GM21526 (cell line): Measurements from ENCODE around the gene PRMT6.
"Not testable (repeated sequence)": the region's sequence is repeated elsewhere in the genome, so short reads cannot be mapped to it uniquely, and the experiment has no call there.

Experiments used
- ATAC-seq: cut with Tn5 transposase; IDR thresholded peaks from one replicate; pipeline ENCODE4 v1.9.1; 2021; ENCODE audit warnings: moderate library complexity; ENCODE audit not compliant: unreplicated experiment, low FRiP score

Gene PRMT6

DNA sequence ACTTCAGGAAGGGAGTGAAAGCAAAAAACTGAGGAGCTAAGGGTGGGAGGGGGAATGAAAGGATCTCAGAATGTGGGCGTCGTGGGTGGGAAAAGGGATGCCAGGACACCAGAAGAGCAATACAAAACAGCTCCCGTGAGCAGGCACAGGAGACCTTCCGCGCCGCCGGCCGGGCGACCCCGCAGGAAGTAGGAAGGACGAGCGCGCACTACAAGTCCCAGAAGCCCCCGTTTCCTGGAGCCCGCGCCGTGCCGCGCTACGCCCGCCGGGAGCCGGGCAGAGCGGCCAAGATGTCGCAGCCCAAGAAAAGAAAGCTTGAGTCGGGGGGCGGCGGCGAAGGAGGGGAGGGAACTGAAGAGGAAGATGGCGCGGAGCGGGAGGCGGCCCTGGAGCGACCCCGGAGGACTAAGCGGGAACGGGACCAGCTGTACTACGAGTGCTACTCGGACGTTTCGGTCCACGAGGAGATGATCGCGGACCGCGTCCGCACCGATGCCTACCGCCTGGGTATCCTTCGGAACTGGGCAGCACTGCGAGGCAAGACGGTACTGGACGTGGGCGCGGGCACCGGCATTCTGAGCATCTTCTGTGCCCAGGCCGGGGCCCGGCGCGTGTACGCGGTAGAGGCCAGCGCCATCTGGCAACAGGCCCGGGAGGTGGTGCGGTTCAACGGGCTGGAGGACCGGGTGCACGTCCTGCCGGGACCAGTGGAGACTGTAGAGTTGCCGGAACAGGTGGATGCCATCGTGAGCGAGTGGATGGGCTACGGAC, at the start of gene PRMT6:
PRMT6 (plus strand) TSS at position 249 of the 771 bp plus-strand sequence; CDS start at position 291, 42 bp downstream.
- ATAC-seq, result peak; percentile 93

DNA sequence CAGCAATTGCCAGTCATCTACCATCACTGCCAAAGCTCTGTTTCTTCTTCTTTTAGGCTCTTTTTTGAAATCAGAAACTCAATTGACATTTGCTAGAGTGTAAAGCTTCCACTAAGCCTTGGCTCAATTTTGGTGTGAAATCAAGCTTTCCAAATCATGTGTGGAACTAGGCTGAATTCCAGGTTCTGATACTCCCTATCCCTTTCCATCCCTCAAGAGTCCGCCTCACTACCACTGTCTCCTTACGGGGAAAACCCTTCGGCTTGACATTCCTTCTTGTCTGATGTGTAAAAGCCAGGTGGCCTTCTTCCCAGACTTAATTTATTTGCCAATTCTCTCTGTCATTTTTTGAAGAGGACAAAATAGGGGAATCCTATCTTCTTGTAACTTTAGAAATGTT, 47.2 kb upstream of the PRMT6 start:
- no peak for ATAC-seq

DNA sequence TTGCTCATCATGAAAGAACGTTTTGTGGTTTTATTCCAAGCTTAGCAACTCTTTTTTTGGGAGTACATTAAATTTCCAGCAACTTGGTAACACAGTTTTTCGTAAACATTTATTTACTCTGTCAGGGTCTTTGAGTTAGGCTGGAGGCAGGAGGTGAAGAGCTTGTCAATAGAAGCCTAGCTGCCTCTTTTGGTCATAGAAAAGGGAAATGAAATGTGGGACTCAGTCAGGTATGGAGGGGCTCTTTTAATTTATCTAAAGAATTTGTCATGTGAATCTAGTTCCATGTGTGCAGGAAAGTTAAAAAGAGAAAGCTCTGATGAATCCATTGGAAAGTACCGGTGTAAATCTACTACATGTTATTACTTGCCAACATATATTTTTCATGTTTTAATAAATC, 45.9 kb upstream of the PRMT6 start:
- ATAC-seq, result no peak

DNA sequence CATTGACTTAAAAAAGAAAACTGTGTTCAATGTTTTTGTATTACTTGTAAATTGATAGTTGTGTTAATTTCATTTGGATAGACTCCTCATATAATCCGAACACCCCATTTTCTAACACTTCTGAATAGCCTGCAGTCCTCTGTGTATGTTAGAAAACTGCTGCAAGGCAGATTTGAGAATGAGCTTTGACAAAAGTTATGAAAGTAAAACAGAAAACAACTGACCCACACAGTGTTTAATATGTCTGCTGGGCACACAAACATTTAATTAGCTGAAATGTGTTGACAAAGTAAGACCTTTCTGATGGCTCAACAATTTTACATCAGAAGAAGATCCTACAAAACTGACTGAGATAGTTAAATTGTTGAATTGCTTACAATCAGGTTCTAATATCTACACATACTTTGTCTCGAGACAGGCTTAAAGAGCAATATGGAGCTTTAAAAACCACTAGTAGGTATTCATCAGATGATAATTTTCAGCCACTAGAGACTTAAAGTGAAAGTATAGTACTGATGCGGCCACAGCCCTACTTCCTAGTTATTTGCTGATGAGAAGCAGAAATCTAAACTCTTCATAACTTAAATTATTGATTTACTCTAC, 40.0 kb upstream of the PRMT6 start:
- ATAC-seq, result peak; percentile 90

DNA sequence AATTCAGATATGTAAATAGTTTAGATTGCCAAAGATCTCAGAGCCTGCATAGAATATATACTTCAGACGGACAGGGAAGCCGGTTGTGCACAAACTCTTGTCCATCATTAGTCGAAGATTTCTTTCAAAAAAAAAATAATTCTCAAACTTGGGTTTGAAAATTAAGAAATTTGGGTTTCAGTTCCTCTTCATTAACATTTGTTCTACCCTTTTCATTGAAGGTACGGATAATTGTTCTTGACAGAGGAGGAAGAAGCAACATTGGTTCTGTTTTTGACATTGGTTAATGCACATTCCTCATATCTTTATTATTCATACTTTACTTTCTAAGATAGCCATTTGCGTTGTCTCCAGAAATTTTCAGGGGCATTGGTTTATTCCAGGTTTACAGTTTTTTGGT, 38.0 kb upstream of the PRMT6 start:
- ATAC-seq, result no peak

DNA sequence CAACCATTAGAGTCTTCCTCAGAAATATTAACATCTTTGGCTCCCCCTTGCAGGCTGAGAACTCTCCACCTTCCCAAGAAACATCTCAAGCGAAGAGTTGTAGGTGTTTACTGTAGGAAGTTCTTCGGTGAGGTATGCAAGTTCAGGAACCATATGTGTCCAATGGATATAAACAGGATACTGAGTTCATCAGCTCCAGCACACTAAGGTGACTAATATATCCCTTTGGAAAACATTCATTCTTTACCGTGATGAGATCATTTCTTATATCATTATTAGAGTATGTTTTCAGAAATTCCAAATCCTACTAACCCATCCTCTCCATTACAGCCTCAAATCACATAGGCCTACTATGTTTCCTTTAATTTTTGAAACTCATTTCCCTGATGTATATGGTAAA, 37.3 kb upstream of the PRMT6 start:
- ATAC-seq, result no peak

DNA sequence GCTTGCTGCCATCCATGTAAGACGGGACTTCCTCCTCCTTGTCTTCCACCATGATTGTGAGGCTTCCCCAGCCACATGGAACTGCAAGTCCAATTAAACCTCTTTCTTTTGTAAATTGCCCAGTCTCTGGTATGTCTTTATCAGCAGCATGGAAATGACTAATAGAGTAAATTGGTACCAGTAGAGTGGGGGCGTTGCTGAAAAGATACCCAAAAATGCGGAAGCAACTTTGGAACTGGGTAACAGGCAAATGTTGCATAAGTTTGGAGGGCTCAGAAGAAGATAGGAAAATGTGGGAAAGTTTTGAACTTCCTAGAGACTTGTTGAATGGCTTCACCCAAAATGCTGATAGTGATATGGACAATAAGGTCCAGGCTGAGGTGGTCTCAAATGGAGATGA, 17.6 kb upstream of the PRMT6 start:
- not testable (repeated sequence) for ATAC-seq

DNA sequence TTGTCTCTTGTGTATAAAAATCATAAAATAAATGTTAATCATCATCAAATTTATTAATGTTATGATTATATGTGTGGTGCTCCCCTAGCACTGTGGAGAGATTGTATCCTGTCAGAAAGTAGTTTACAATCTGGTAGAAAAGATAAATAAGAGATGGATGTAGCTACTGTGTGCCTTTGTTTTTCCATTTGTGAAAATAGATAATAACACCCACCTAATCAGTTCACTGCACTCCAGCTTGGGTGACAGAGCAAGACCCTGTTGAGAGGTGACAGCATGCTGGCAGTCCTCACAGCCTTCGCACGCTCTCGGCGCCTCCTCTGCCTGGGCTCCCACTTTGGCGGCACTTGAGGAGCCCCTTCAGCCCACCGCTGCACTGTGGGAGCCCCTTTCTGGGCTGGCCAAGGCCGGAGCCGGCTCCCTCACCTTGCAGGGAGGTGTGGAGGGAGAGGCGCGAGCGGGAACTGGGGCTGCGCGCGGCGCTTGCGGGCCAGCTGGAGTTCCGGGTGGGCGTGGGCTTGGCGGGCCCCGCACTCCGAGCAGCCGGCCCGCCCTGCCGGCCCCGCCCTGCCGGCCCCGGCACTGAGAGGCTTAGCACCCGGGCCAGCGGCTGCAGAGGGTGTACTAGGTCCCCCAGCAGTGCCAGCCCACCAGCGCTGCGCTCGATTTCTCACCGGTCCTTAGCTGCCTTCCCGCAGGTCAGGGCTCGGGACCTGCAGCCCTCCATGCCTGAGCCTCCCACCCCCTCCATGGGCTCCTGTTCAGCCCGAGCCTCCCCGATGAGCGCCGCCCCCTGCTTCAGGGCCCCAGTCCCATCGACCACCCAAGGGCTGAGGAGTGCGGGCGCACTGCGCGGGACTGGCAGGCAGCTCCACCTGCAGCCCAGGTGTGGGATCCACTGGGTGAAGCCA, 11.9 kb upstream of the PRMT6 start:
- ATAC-seq, result not testable (repeated sequence)

DNA sequence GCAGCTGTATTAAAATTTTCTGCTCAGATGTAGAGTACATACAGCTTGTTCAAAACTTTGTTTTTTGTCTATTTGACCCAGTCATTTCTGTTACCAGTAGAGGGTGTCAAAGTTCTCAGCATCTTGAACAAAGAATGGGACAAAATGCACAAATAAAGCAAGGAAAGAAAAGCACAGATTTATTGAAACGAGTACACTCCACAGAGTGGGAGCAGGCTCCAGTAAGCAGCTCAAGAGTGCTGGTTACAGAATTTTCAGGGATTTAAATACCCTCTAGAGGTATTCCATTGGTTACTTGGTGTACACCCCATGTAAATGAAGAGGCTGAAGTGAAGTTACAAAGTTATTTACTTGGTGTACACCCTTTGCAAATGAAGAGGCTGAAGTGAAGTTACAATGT, 8.9 kb upstream of the PRMT6 start:
- no peak for ATAC-seq

DNA sequence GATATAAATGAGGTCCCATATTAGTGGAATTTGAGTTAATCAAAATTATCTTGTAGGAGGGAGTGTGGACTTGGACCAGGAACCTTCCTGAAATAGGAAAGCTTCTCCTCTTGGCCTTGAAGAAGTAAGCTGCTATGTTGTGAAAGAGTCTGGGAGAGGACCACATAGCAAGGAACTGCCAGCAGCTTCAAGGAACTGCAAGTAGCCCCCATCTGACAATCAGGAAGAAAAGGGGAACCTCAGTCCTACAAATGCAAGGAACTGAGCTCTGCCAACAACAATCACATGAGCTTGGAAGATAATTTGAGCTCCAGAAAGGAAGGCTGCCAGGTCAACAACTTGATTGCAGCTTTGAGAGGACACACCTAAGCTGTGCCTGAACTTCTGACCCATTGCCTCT, 8.2 kb upstream of the PRMT6 start:
- no peak for ATAC-seq

DNA sequence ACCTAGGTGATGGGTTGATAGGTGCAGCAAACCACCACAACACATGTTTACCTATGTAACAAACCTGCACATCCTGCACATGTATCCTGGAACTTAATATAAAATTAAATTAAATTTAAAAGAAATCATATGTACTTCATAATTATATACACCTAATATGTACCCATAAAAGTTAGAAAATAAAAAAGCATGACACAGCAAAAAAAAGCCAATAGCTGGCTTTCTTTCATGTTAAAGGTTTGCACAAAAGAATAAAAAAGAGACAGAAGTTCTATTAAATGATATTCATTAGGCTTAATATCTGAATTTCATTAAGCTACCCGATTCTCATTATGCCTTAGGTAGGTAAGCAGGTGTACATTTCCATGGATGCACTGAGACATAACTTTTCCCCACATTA, 5.2 kb upstream of the PRMT6 start:
- no peak for ATAC-seq

DNA sequence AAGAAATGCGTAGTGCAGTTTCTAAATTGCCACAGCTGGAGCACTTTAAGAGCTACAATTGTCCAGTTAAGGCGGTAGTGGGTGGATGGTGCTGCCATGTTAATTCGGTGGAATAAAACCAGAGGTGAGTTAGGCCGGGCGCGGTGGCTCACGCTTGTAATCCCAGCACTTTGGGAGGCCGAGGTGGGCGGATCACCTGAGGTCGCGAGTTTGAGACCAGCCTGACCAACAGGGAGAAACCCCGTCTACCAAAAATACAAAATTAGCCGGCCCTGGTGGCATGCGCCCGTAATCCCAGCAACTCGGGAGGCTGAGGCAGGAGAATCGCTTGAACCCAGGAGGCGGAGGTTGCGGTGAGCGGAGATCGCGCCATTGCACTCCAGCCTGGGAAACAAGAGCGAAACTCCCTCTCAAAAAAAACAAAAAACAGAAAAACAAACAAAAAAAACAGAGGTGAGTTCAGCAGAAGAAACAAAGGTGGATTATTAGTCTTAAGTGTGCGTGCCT, 502 bp upstream of the PRMT6 start:
- not testable (repeated sequence) for ATAC-seq

DNA sequence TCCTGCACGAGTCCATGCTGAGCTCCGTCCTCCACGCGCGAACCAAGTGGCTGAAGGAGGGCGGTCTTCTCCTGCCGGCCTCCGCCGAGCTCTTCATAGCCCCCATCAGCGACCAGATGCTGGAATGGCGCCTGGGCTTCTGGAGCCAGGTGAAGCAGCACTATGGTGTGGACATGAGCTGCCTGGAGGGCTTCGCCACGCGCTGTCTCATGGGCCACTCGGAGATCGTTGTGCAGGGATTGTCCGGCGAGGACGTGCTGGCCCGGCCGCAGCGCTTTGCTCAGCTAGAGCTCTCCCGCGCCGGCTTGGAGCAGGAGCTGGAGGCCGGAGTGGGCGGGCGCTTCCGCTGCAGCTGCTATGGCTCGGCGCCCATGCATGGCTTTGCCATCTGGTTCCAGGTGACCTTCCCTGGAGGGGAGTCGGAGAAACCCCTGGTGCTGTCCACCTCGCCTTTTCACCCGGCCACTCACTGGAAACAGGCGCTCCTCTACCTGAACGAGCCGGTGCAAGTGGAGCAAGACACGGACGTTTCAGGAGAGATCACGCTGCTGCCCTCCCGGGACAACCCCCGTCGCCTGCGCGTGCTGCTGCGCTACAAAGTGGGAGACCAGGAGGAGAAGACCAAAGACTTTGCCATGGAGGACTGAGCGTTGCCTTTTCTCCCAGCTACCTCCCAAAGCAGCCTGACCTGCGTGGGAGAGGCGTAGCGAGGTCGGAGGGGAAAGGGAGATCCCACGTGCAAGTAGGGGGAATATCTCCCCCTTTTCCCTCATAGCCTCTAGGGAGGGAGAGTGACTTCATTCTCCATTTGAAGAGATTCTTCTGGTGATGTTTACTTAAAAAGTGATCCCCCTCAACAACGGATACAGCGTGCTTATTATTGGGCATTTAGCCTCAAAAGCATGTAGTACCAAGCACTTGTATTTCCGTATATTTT, 991 bp downstream of the PRMT6 start:
- peak; percentile 67 for ATAC-seq

DNA sequence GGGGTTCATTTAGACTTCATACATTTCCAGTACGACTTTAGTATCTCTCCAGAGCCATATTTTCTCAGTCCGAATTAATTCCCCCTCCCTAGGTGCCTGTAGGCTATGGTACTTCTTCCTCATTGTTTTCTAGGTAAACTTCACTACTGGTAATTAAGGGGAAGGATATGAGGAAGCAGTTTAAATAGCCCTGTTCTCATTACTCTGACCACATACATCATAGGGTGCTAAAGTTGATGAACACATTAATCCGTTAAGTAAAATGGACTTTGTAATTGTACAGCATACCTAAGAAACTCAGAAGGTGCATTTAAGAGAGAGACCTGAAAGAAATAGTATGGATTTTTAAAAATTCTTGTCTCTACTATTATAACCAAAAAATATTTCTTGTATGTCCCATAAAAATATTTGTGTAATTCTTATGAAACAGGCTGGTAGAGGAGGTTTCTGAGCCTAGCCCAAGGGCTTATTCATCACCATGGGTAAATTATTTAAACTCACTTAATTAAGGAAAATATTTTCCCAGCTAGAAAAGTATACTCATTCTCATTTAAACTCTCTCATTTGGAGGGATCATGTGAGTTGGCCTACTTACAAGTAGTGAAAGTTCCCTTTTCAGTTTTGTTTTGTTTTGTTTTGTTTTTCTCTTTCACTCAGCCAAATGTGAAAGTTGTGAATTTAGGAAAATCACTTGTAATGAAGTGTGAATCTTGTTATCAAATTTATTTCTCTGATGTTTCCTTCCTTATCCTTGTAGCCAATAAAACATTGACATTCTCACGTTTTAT, 2.0 kb downstream of the PRMT6 start:
- ATAC-seq, result no peak

DNA sequence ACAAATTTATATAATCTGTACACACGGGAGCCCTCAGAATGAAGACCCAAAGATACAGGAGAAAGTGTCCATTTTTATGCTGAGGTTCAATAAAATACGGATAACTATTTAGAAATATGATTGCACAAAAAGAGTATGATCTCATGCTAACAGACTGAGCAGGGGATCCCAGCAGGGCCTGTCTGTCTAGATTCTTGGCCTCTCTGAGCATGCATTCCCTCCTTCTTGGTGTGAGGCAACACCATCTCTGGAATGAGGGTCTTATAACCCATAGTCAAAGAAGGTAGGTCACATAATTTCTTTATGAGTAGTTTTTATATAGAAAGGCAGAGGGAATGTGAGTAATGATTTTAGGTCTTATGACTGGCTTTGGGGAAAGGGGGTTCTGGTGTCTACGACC, 5.4 kb downstream of the PRMT6 start:
- no peak for ATAC-seq

DNA sequence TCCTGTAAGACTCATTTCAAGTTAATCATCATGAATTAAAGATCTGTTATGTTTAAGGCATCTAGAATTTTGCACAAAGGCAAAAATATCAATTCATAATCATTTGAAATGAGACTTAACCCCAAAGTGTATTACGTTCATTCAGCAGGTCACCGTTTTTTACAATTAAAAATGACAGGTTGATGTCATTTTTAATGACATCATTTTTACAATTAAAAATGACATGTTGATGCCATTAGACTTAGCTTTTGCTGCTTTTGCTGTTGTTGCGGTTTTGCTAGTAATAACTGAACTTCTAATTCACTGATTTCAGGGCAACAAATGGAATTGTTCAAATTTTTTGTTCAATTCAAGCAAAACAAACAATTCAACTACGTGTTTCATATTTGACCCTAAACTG, 17.0 kb downstream of the PRMT6 start:
- no peak for ATAC-seq

DNA sequence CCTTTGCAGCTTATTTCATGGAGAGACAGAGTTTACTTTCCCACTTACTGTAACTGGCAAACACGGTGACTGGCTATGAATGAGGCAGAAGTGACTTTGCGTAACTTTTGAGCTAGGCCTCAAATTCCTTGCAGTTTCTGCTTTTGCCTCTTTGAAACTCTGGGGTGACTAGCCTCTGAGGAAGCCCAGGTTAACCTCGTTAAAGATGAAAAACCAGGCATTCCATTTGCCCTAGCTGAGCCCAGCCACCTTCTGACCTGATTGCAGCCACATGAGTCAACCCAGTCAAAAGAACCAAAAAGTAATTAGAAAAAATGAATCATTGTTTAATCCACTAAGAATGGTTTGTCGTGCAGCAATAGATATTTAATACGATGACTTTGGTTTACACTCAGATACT, 20.4 kb downstream of the PRMT6 start:
- ATAC-seq, result no peak

DNA sequence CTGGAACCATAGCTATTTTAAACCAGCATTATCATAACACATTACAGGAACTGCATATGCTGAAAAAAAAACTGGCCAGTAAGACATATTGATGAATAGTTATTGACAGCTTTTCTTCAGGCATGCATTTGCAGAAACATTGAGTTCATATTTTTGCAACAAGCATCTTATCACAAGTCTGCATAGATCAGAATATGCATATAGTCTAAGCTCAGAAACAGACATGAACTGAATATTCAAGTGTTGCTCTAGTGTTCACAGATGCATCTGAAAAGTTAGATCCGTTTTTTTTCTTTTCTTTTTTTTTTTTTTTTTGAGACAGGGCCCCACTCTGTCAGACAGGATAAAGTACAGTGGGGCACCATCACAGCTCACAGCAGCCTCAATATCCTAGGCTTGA, 22.8 kb downstream of the PRMT6 start:
- no peak for ATAC-seq

DNA sequence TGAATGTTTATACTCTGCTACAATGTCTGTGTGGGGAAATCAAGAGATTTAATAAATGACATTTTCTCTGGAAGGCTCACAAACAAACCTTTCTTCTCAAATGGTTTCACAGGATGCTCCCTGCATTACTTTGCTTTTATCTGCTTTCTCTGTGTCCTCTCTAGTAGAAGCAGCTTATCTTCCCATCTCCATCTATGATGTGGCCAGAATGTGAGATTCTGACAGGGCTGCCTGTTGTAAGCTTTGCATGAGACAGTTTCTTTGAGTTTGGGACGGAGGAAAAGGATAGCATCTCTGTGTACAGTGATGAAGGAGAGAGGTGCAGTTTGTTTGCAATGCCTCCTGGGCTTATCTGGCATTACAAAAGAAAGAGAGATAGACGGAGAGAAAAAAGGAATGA, 24.6 kb downstream of the PRMT6 start:
- no peak for ATAC-seq
